Calu3 (cell line): ENCODE data around the gene MARCHF5. TPM values are rescaled to one million over a fixed set of nuclear protein-coding genes. Genes with fewer than 3 reads are reported as not detected.

Source experiments
- BruUV-seq: library from RNA; stranded (reverse); fragments of 400-500 nt; replicated peaks from 2 replicates; lab custom pipeline; 2021; lab: Mats Ljungman, UMichigan
- CTCF ChIA-PET: fragments of 300-600 bp; sonication (Branson Sonifier 250); formaldehyde crosslinking; loops from one replicate; lab custom pipeline; 2022; ENCODE audit warnings: antibody characterized with exemption; lab: Charles Lee
- DNase-seq: peaks from one replicate; pipeline ENCODE4 v3.0.0; 2022
- H3K27ac Mint-ChIP-seq: one replicate; pipeline ENCODE4 v1.8.0; 2022; ENCODE audit warnings: mixed read lengths; ENCODE audit not compliant: unreplicated experiment
- H3K27me3 Mint-ChIP-seq: one replicate; pipeline ENCODE4 v1.8.0; 2022; ENCODE audit warnings: mixed read lengths; ENCODE audit not compliant: unreplicated experiment
- H3K36me3 Mint-ChIP-seq: one replicate; pipeline ENCODE4 v1.8.0; 2022; ENCODE audit warnings: mild to moderate bottlenecking, moderate library complexity, mixed read lengths; ENCODE audit not compliant: insufficient read depth, unreplicated experiment
- H3K4me1 Mint-ChIP-seq: one replicate; pipeline ENCODE4 v1.8.0; 2022; ENCODE audit warnings: mild to moderate bottlenecking, low read depth, mixed read lengths; ENCODE audit not compliant: unreplicated experiment
- H3K4me3 Mint-ChIP-seq: one replicate; pipeline ENCODE4 v1.8.0; 2022; ENCODE audit warnings: mild to moderate bottlenecking, low read depth, moderate library complexity, mixed read lengths; ENCODE audit not compliant: unreplicated experiment
- H3K9me3 Mint-ChIP-seq: one replicate; pipeline ENCODE4 v1.8.0; 2022; ENCODE audit warnings: low read depth, mixed read lengths; ENCODE audit not compliant: unreplicated experiment
- CTCF ChIP-seq: fragments of 200-600 bp; IDR thresholded peaks from one replicate; pipeline ENCODE4 v1.8.0; 2022; ENCODE audit warnings: antibody characterized with exemption; ENCODE audit not compliant: unreplicated experiment
- intact Hi-C: fragments of 100-400 bp; cut with micrococcal nuclease; formaldehyde crosslinking; loops from one replicate; pipeline ENCODE4 v1.10.0; 2022; ENCODE audit not compliant: unreplicated experiment
- total RNA-seq: library from RNA; stranded (reverse); gene quantifications from 2 replicates; pipeline ENCODE4 v1.2.3, GENCODE V29; 2022

The MARCHF5 gene
- total RNA-seq, 1 experiment from 2014 or later: 28.1 TPM

GRCh38 chr10:92291616-92291865 is 574 bp downstream of the MARCHF5 start:
- Mint-ChIP-seq H3K27me3 (no peaks in the 10 kb centered on the region), H3K36me3 (peaks cover 29% of the 10 kb centered on the region), H3K9me3 (no peaks in the 10 kb centered on the region), H3K27ac (no peak overlapping the region), H3K4me1 (no peaks in the 10 kb centered on the region), H3K4me3 (peak overlapping the region; percentile 77)
- intact Hi-C loops: loop anchor here (2.0 kb wide), 1 partner anchor 49 kb away; no protein-coding TSS in a partner anchor
- TF ChIP-seq CTCF: no peak
- no TSS peak for BruUV-seq
- CTCF ChIA-PET: interaction anchor here (0.6 to 3.9 kb wide), 8 partner anchors 27 to 204 kb away, joined by 3 to 25 read pairs (median 3); no protein-coding TSS in a partner anchor
- no peak for DNase-seq

GRCh38 chr10:92291921-92292845 is 1.2 kb downstream of the MARCHF5 start:
- peak; percentile 26 for TF ChIP-seq CTCF
- Mint-ChIP-seq H3K27me3 (no peaks in the 10 kb centered on the region), H3K9me3 (no peaks in the 10 kb centered on the region), H3K36me3 (peaks cover 29% of the 10 kb centered on the region), H3K4me1 (no peaks in the 10 kb centered on the region), H3K4me3 (peak overlapping the region; percentile 77), H3K27ac (no peak overlapping the region)
- TSS peak; percentile 39 for BruUV-seq
- CTCF ChIA-PET: interaction anchor here (0.6 to 3.9 kb wide), 4 partner anchors 48 to 204 kb away, joined by 3 to 25 read pairs (median 3); no protein-coding TSS in a partner anchor
- peak; percentile 40 for DNase-seq
- intact Hi-C loops: loop anchor here (2.0 kb wide), 2 partner anchors 49 to 205 kb away; no protein-coding TSS in a partner anchor

- Mint-ChIP-seq H3K36me3 (no peaks in the 10 kb centered on the region), H3K27me3 (no peaks in the 10 kb centered on the region), H3K4me1 (peaks cover 29% of the 10 kb centered on the region), H3K27ac (no peak overlapping the region), H3K9me3 (no peaks in the 10 kb centered on the region), H3K4me3 (no peak overlapping the region)
- intact Hi-C loops: no loop called here
- DNase-seq: no peak
- BruUV-seq: no TSS peak
- no peak for TF ChIP-seq CTCF
- CTCF ChIA-PET: no interaction called here
These were observed 7.5 kb downstream of the MARCHF5 start for GRCh38 chr10:92298487-92298886.

- Mint-ChIP-seq H3K9me3 (no peaks in the 10 kb centered on the region), H3K4me3 (no peak overlapping the region), H3K27ac (no peak overlapping the region), H3K36me3 (no peaks in the 10 kb centered on the region), H3K4me1 (peaks cover 35% of the 10 kb centered on the region), H3K27me3 (no peaks in the 10 kb centered on the region)
- no peak for TF ChIP-seq CTCF
- DNase-seq: no peak
- no TSS peak for BruUV-seq
- CTCF ChIA-PET: interaction anchor here (0.5 kb wide), 2 partner anchors 42 to 1066 kb away, joined by 3 to 8 read pairs; no protein-coding TSS in a partner anchor
- intact Hi-C loops: no loop called here
These were observed 12.1 kb downstream of the MARCHF5 start for GRCh38 chr10:92303096-92303495.
